Measurements from ENCODE around the gene NXT2.
"Not testable (repeated sequence)": the region's sequence is repeated elsewhere in the genome, so short reads cannot be mapped to it uniquely, and the experiment has no call there.

The NXT2 gene
- 10.2 to 31.9 (median 23.4) reads per million in 17 experiments for total RNA-seq

DNA sequence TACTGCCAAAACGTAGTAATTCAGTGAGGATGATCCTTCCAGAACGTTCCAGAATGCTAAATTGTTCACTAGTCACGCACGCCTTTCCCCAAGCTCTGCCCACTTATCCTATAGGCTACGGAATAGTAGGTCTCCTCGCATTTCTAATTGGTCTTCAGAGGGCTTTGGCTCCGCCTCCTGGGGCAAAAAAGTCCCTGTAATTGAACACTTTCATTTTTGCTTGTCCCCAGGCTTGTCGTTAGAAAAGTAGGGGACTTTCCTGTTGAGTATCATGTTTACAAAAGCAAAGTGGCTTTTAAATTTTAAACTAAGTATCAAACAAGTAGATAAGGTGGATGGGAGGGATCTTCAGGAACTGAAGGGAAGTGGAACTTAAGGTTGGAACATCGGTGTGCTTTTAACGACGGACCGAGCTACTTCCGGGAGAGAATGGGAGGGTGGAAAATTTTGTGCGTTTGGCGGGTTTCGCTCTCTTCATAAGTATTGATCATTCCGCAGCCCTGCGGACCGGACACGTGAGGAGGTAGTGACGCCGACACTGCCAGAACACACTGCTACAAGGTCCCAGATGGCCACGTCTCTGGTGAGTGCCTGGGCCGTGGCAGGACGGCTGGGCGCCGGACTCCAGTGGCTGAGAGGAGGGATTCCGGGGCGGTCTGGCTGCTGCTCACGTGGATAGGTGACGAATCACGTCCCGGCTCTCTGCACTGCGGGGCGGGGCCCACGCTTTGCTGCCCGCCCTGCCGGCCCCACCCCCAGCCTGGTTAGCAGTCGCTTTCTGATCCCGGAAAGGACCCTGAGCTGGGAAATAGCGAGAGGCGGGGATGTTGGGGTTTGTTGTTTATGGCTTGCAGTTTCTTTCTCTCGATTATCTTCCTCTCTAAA is at the start of gene NXT2:
Gene NXT2, plus strand, starts transcription at position 406 of the 885 bp plus-strand sequence. Its CDS starts 163 bp downstream, at position 569.
- DNase-seq: peak; percentile 90 to 94 (median 94)

DNA sequence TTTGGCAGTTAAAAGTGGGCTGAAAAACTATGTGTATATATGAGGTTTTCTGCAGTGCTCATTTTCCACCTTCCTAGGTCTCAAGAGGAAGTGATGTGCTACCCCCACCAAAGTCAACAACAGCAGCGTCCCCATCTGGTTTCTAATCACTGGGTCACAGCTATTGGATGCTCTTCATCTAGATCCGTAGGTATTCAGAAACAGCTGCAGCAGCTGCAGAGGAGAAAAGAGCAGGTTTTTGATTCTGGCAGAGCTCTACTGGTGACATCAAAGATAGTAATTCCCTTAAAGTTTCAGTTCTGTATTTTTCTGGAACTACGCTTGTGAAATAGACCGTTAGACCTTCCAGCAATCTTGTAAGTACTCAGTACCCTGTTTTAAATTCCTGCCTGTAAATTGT is 49.0 kb upstream of the NXT2 start:
- DNase-seq: peak; percentile 25 to 67 (median 47)

DNA sequence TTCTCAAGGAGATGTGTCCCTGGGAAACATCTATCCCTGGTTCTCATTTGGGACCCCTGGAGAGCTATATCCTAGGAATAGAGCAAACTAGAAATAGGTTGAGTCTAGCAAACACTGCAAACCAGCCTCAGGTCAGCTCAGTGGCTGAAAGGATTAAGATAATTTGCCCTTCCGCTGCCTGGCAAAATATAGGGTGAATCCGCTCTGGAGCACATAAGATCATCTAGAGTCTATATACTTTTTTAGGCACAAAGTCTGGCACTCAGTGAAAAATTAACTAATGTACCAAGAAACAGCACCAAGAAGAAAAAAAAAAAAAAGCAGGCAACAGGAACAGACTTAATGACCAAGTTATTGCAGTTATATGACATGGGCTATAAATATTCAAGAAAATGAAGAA is 47.5 kb upstream of the NXT2 start:
- no peak for DNase-seq

DNA sequence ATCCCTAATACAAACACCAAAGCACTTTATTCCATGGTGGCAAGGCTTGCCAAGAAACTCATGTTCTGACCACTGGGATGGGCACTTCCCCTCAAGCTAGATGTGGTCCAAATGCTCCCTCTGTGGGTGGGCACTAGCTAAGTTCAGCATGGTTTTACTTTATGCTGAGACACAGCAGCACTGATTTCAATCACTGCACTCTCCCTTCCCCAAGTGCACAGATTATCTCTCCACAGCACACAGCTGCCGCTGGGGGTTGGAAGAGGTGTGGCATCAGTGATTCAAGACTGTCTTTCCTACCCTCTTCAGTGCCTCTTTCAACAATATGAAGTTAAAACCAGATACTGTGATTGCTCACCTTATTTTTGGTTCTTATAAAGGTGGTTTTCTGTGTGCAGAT is 38.2 kb upstream of the NXT2 start:
- DNase-seq: no peak

DNA sequence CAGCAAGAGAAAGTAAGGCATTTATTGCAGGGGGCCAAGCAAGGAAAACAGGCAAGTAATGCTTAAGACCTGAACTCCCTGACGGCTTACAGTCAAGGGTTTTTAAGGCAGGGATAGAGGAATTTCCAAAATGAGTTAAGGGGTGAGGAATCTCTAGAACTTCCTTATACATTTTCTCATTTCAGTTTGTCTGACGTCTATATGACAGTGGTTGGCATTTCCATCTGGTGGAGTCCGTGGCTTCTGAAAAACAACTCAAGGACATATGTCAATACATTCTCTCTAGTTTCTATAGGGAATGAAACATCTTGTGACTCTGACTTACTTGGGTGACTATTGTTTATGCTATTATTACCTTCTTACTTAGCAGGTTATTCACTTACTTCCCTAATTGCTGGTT is 35.5 kb upstream of the NXT2 start:
- peak in 1 of 4 experiments; percentile 33 for DNase-seq

DNA sequence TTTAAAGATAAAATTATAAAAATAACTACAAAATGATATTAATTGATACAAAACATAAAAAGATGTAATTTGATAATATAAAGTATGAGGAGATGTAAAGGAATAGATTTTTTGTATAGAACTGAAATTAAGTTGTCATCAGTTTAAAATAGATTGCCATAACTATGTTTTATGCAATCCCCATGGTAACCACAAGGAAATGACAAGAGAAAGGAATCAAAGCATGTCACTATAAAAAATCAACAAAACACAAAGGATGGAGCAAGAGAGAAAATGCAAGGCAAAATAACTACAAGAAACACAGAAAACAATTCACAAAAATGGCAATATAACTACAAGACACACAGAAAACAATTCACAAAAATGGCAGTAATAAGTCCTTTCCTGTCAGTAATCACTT is 27.7 kb upstream of the NXT2 start:
- DNase-seq: no peak

DNA sequence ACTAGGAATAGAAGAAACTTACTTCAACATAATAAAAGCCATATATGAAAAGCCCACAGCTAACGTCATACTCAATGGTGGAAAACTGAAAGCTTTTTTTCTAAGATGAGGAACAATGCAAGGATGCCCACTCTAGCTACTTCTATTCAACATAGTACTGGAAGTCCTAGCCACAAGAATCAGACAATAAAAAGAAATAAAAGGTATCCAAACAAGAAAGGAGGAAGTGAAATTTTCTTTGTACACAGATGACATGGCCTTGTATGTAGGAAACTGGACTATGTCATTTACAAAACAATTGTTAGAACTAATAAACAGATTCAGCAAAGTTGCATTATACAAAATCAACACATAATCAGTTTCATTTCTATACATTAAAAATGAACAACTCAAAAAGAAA is 25.5 kb upstream of the NXT2 start:
- no peak for DNase-seq

DNA sequence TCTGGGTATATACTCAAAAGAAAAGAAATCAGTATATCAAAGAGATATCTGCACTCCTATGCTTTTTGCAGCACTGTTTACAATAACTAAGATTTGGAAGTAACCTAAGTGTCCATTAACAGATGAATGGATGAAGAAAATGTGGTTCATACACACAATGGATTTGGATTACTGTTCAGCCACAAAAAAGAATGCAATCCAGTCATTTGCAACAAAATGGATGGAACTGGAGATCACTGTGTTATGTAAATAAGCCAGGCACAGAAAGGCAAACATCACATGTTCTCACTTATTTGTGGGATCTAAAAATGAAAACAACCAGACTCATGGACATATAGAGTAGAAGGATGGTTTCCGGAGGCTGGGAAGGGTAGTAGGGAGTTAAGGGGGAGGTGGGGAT is 17.6 kb upstream of the NXT2 start:
- no peak for DNase-seq

DNA sequence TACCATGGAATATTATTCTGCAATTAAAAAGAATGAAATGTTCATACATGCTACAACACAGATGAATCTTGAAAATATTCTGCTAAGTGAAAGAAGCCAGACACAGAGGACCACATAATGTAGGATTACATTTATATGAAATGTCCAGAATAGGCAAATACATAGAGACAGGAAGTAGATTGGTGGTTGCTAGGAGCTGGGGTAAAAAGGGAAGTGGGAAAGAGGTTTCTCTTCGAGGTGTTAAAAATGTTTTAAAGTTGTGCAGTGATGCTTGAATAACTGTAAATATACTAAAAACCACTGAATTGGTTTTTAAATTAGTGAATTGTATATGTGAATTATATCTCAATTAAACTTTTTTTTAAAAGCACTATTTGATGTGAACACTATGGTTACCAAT is 3.6 kb upstream of the NXT2 start:
- peak; percentile 4 to 40 (median 21) for DNase-seq

DNA sequence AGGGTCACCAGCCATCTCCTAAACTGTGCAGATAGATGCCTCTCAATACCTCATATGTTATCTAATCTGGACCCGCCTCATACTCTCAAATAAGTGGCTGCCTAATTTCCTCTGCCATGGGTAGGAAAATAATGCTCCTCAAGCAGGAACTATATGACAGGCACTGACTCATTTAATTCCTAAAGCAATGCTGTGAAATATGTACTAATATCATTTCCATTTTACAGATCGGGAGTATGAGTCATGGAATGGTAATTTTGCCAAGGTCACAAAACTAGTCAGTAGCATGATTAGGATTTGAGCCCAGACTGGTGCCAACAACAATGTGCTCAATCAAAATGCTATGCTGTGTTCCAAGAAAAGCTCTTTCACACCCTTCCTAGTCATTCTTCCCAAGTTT is 3.0 kb upstream of the NXT2 start:
- DNase-seq: peak in 1 of 4 experiments; percentile 31

DNA sequence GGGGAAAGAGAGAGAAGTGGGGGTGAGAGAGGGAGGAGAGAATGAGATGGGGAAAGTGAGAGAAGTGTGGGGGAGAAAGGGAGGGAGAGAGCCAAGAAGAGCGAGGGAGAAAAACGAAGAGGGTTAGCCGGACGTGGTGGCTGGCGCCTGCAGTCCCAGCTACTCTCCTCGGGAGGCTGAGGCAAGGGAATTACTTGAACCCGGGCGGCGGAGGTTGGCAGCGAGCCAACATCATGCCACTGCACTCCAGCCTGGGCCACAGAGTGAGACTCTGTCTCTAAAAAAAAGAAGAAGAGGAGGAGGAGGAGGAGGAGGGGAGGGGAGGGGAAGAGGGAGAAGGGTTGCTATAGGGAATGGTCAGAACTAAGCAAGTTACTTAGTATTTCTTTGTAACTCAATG is 1.7 kb upstream of the NXT2 start:
- no peak for DNase-seq

DNA sequence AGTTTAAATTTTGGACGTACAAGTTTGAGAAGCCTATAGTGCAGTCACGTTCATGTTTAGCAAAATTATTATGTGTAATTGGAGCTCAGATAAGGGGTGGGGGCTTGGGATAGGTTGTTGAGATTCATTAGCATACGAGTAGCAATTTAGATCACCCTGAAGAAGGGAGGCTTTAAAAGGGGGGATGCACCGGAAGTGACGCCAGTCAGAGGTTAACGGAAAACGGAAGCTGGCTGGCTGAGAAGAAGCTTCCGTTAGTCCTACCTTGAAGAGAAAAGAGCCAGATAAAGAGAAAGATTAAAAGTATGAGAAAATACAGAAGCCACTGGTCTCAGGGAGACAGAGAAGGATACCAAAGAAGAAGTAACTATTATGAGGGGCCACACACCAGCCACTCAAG is 1.1 kb upstream of the NXT2 start:
- DNase-seq: no peak

DNA sequence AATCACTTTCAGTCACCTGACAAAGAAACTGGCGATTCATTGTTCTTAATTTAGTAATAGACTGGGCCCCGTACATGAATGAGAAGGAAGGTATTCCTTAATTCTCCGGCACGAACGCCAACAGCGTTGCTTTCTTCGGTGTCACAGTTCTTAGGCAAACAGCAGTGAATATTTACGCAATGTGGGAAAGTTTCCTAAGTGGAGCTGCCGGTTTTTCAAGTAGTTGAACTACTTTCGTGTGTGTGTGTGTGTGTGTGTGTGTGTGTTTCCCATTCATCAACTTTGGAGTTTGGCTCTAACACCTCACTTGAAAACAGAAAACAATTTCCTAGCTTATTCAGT is 651 bp downstream of the NXT2 start:
- peak; percentile 50 to 72 (median 68) for DNase-seq

DNA sequence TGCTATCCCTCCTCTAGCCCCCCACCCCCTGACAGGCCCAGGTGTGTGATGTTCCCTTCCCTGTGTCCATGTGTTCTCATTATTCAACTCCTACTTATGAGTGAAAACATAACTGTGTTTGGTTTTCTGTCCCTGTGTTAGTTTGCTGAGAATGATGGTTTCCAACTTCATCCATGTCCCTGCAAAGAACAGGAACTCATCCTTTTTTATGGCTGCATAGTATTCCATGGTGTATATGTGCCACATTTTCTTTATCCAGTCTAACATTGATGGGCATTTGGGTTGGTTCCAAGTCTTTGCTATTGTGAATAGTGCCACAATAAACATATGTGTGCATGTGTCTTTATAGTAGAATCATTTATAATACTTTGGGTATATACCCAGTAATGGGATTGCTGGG is 2.4 kb downstream of the NXT2 start:
- not testable (repeated sequence) for DNase-seq

DNA sequence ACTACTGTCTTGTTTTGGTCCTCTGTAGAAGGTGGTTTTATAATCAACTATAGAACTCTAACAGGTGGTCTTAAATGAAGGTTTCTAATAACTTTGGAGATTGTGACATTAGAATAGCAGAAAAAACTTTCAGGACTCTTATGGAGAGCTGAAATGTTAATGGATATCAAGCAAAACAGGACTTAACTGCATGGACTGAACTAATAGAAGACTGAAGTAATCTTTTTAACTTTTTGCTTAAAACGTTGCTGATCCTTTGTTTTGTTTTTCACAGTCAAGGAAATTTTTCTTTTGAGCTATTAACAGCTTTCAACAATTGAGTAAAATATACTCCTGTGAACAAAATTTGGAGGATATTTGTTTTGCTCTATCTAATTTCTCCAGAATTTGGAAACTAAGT is 17.2 kb downstream of the NXT2 start:
- DNase-seq: no peak

DNA sequence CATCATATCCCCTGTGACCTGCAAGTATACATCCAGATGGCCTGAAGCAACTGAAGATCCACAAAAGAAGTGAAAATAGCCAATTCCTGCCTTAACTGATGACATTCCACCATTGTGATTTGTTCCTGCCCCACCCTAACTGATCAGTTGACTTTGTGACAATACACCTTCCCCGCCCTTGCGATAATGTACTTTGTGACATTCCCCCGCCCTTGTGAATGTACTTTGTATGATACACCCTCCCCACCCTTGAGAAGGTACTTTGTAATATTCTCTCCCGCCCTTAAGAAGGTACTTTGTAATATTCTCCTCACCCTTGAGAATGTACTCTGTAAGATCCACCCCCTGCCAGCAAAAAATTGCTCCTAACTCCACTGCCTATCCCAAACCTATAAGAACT is 39.4 kb downstream of the NXT2 start:
- not testable (repeated sequence) for DNase-seq

DNA sequence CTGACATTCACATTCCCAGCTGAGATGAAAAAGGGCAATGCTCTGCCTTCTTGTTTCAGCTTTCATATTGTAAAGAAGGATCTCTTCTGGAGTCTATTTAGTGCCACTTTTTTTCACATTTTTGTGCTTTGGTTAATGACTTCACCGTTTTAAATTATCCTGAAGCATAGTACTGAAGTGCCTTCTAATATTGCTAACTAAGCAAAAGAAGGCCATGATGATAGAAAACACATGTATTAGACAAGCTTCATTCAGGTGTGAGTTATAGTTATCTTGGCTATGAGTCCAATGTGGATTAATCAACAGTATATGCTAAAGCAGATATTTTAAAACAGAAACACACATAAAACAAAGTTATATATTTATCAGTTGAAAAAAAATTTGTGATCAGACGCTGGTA is 40.4 kb downstream of the NXT2 start:
- DNase-seq: no peak

DNA sequence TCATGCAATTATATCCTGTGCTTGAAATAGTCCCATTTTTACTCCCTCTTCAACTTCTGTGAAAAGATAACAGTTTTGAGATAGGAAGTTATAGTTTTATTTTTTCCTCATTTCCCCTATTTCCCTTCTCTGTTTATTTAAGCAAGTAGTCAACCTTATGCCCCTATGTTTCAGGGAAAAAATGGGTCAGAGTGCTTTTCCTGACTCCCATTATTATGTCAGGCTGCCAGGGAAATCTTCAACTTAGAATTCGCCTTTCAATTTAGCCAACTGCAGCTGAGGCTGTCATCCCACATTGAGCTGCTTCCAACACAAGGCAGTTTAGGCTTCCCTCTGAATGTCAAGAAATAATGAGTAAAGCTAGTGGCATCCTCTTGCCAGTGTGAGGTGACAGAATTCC is 42.3 kb downstream of the NXT2 start:
- DNase-seq: no peak

DNA sequence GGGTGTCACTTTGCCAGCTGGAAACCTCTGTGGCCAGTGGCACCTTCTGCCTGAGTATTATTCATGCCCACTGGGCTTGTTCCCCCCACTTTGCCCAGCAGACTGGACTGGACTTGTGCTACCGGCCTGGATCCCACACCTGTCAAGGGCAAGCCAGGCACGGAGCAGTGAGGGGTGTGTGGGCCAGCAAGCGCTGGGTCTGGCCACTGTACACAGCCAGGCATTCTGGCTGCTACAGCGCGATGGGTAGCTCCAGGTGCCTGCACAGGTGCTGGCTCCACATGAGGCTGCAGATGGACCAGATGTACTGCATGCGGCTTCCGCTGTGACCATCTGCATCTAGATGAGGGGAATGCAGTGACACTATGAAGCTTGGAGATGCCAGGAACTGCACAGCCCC is 48.8 kb downstream of the NXT2 start:
- DNase-seq: no peak

DNA sequence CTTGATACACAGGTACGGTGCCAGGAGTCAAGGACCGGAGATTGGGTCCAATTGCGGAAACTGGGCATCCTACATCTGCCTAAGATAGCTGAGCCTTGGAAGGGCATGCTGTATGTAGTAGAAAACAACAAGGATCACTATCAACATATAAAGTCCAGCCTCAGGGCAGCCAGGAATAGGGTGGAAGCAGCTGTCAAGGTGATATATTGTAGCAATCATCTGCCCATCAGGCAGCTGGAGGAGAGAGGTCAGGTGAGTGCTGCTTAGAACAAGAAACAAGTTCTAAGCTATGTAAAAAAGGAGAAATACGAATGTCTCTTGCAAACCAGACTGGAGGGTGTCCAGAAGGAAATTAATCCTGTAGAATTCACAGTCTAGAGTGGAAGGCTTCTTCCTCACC is 53.5 kb downstream of the NXT2 start:
- no peak for DNase-seq

All from suppressor macrophage (primary cell).